HCT116 (cell line): Measurements from ENCODE around the gene IER3. TPM values are rescaled to one million over a fixed set of nuclear protein-coding genes. Genes with fewer than 3 reads are reported as not detected.

ENCODE experiments used
- ATAC-seq: fragments of 200-7000 bp; cut with Tn5 transposase; 2 replicates; pipeline ENCODE4 v1.9.1; 2020; ENCODE audit warnings: mild to moderate bottlenecking, moderate library complexity
- BruUV-seq: library from RNA; stranded (reverse); fragments of 400-500 nt; replicated peaks from 2 replicates; lab custom pipeline; 2021; lab: Mats Ljungman, UMichigan
- CTCF ChIA-PET: fragments of 300-600 bp; sonication (Branson Sonifier 250); formaldehyde crosslinking; loops from one replicate; lab custom pipeline; 2021; ENCODE audit warnings: antibody characterized with exemption; lab: Charles Lee
- POLR2A ChIA-PET: fragments of 300-600, 350-600 bp; sonication (Branson Sonifier 250); formaldehyde crosslinking; loops from one replicate; lab custom pipeline; 2021; ENCODE audit warnings: antibody characterized with exemption; lab: Charles Lee
- RAD21 ChIA-PET, 2 experiments: fragments of 300-600 bp; sonication (Branson Sonifier 250); formaldehyde crosslinking; loops; one replicate each; lab custom pipeline; 2023; ENCODE audit warnings: low total read pairs in 2 of 2; ENCODE audit not compliant: uncharacterized antibody in 2 of 2, unreplicated experiment in 2 of 2, low non-redundant PET in 1 of 2; lab: Charles Lee
- DNase-seq: peaks from one replicate; pipeline ENCODE4 v3.0.0-alpha.2; 2010; ENCODE audit warnings: low read depth, low spot score
- H2AFZ ChIP-seq: fragments of 200-600 bp; shearing (Covaris generic), sonication (generic); 2 replicates; pipeline ENCODE4 v1.6.1; 2017; ENCODE audit warnings: low read depth, mixed run types, mixed read lengths, antibody characterized with exemption, low read length; ENCODE audit not compliant: poor library complexity, severe bottlenecking
- H3K27ac ChIP-seq: 2 replicates; pipeline ENCODE4 v1.5.1; 2012; ENCODE audit warnings: low read depth, low read length
- H3K27me3 ChIP-seq: fragments of 200-600 bp; sonication (generic); 2 replicates; pipeline ENCODE4 v1.6.1; 2016; ENCODE audit warnings: mixed run types, low read length, mixed read lengths; ENCODE audit not compliant: insufficient read depth
- H3K36me3 ChIP-seq, 2 experiments: fragments of 200-500 bp in 1 of 2; fragments of 200-600 bp in 1 of 2; sonication (Bioruptor generic) in 1 of 2; sonication (generic) in 1 of 2; 2 replicates each; pipeline versions ENCODE4 v1.5.1 to v1.6.1; 2014 to 2016; ENCODE audit warnings: low read length in 2 of 2, inconsistent platforms in 1 of 2, mixed read lengths in 1 of 2, mixed run types in 1 of 2; ENCODE audit not compliant: insufficient read depth in 2 of 2, control insufficient read depth in 1 of 2
- H3K4me1 ChIP-seq, 2 experiments: fragments of 200-600 bp in 1 of 2; sonication (generic) in 1 of 2; 2 replicates each; pipeline versions ENCODE4 v1.5.1 to v1.6.1; 2012 to 2017; ENCODE audit warnings: low read length in 2 of 2, inconsistent platforms in 1 of 2, mild to moderate bottlenecking in 1 of 2, mixed read lengths in 1 of 2, mixed run types in 1 of 2, moderate library complexity in 1 of 2; ENCODE audit not compliant: insufficient read depth in 2 of 2, control insufficient read depth in 1 of 2
- H3K4me2 ChIP-seq: fragments of 200-600 bp; sonication (generic); 2 replicates; pipeline ENCODE4 v1.6.1; 2017; ENCODE audit warnings: mixed run types, low read length, mixed read lengths
- H3K4me3 ChIP-seq, 2 experiments: fragments of 200-600 bp in 1 of 2; sonication (generic) in 1 of 2; replicated peaks in 1 of 2; 2 replicates each; pipeline ENCODE4 v1.5.1; 2011 to 2016; ENCODE audit warnings: low read length in 2 of 2, control low read depth in 1 of 2, low read depth in 1 of 2, mild to moderate bottlenecking in 1 of 2, mixed read lengths in 1 of 2, mixed run types in 1 of 2
- H3K79me2 ChIP-seq: fragments of 200-600 bp; sonication (generic); 2 replicates; pipeline ENCODE4 v1.6.1; 2017; ENCODE audit warnings: mild to moderate bottlenecking, mixed run types, low read length, moderate library complexity, mixed read lengths; ENCODE audit not compliant: insufficient read depth
- H3K9ac ChIP-seq: fragments of 200-600 bp; sonication (generic); 2 replicates; pipeline ENCODE4 v1.6.1; 2016; ENCODE audit warnings: low read length, mixed read lengths
- H3K9me2 ChIP-seq: fragments of 200-600 bp; sonication (generic), shearing (Covaris generic); 2 replicates; pipeline ENCODE4 v1.6.1; 2017; ENCODE audit warnings: mixed run types, mild to moderate bottlenecking, moderate library complexity; ENCODE audit not compliant: insufficient read depth
- H3K9me3 ChIP-seq, 2 experiments: fragments of 200-500 bp in 1 of 2; fragments of 200-600 bp in 1 of 2; sonication (Bioruptor generic) in 1 of 2; sonication (generic) in 1 of 2; 2 replicates each; pipeline ENCODE4 v1.6.1; 2014 to 2017; ENCODE audit warnings: low read length in 2 of 2, mixed read lengths in 2 of 2, inconsistent platforms in 1 of 2, low read depth in 1 of 2, mild to moderate bottlenecking in 1 of 2, mixed run types in 1 of 2, moderate library complexity in 1 of 2; ENCODE audit not compliant: control insufficient read depth in 1 of 2, insufficient read depth in 1 of 2
- H4K20me1 ChIP-seq: fragments of 200-600 bp; sonication (generic), shearing (Covaris generic); 2 replicates; pipeline ENCODE4 v1.6.1; 2017; ENCODE audit warnings: mixed run types, mild to moderate bottlenecking, moderate library complexity; ENCODE audit not compliant: insufficient read depth
- TCF7L2 ChIP-seq: IDR thresholded peaks from 2 replicates; pipeline ENCODE4 v1.7.0; 2011; ENCODE audit warnings: borderline replicate concordance, inconsistent platforms; ENCODE audit not compliant: insufficient read depth, insufficient read length; ENCODE audit errors: extremely low read depth
- intact Hi-C: fragments of 100-400 bp; cut with micrococcal nuclease; formaldehyde crosslinking; loops from 2 replicates; pipeline ENCODE4 v1.10.0; 2022
- total RNA-seq: library from RNA; stranded (reverse); gene quantifications from one replicate; pipeline ENCODE4 v1.2.1, GENCODE V29; 2021; ENCODE audit not compliant: unreplicated experiment
- TF ChIP-seq, protein P1 (sequence below), 3 experiments: fragments of 200-600 bp in 1 of 3; sonication (generic) in 1 of 3; IDR thresholded peaks in 2 of 3; conservative IDR thresholded peaks in 1 of 3; 2 replicates each; pipeline ENCODE4 v1.5.1; 2012 to 2017; ENCODE audit warnings: low read depth in 2 of 3, low read length in 2 of 3, antibody characterized with exemption in 1 of 3, borderline replicate concordance in 1 of 3, control low read depth in 1 of 3, mild to moderate bottlenecking in 1 of 3, mixed read lengths in 1 of 3, mixed run types in 1 of 3, moderate library complexity in 1 of 3; ENCODE audit not compliant: insufficient read depth in 1 of 3

Gene IER3
- total RNA-seq, 1 experiment from 2014 or later, result 952 TPM

DNA sequence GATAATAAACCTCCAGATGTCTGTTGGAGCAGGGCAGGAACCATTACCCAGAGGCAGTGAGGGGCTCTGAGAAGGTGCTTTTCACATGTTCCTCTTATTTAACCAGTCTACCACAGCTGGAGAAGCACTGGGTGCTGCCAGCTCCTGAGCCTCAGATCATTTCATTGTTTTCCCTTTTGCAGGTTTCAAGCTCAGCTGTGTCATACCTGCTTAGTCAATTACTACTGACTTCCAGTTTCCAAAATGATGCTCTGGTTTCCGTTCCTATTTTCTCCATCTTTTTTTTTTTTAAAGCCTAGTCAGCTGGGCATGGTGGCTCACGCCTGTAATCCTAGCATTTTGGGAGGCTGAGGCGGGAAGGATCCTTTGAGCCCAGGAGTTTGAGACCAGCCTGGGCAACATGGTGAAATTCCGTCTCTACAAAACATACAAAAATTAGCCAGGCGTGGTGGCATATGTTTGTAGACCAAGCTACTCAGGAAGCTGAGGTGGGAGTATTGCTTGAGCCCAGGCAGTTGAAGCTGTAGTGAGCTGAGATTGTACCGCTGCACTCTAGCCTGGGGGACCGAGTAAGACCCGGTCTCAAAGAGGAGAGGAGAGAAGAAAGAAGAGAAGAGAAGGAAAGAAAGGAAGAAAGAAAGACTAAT is 8.6 kb downstream of the IER3 start:
- H3K36me3 ChIP-seq, result peaks cover 2 to 3% of the 10 kb centered on the region in 2 experiments; a peak in 1 of 4 replicates

More for the DNA sequence above, 8.6 kb downstream of the IER3 start:
- intact Hi-C loops, result no loop called here
- Histone ChIP-seq H3K4me2 (no peak overlapping the region), H3K4me3 (no peak overlapping the region), H3K9ac (no peak overlapping the region), H3K79me2 (no peaks in the 10 kb centered on the region), H3K27ac (no peak overlapping the region), H2AFZ (no peak overlapping the region), H4K20me1 (no peaks in the 10 kb centered on the region), H3K27me3 (no peaks in the 10 kb centered on the region), H3K9me2 (no peaks in the 10 kb centered on the region), H3K9me3 (no peaks in the 10 kb centered on the region), H3K4me1 (peaks cover 20 to 36% of the 10 kb centered on the region in 2 experiments)
- CTCF ChIA-PET, result interaction anchor here (1.1 kb wide), 1 partner anchor 254 kb away, joined by 3 read pairs; no protein-coding TSS in a partner anchor
- RAD21 ChIA-PET, result no interaction called here
- no peak for DNase-seq
- POLR2A ChIA-PET, result interaction anchor here (0.7 to 1.5 kb wide), 2 partner anchors 10 to 123 kb away, joined by 3 to 4 read pairs; no protein-coding TSS in a partner anchor
- no peak for ATAC-seq
- no peak for TF ChIP-seq TCF7L2
- TF ChIP-seq, protein P1, sequence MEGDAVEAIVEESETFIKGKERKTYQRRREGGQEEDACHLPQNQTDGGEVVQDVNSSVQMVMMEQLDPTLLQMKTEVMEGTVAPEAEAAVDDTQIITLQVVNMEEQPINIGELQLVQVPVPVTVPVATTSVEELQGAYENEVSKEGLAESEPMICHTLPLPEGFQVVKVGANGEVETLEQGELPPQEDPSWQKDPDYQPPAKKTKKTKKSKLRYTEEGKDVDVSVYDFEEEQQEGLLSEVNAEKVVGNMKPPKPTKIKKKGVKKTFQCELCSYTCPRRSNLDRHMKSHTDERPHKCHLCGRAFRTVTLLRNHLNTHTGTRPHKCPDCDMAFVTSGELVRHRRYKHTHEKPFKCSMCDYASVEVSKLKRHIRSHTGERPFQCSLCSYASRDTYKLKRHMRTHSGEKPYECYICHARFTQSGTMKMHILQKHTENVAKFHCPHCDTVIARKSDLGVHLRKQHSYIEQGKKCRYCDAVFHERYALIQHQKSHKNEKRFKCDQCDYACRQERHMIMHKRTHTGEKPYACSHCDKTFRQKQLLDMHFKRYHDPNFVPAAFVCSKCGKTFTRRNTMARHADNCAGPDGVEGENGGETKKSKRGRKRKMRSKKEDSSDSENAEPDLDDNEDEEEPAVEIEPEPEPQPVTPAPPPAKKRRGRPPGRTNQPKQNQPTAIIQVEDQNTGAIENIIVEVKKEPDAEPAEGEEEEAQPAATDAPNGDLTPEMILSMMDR (IDR thresholded peaks at IDR 0.05 in 2 of 3, conservative IDR thresholded peaks at IDR 0.05 in 1 of 3; ENCODE audit: borderline replicate concordance in 1 of 3, insufficient read depth in 1 of 3, low read depth in 2 of 3, low read length in 2 of 3), result no peak
- no TSS peak for BruUV-seq
